ENCODE measurements around the gene HRH1. TPM values are rescaled to one million over a fixed set of nuclear protein-coding genes. Genes with fewer than 3 reads are reported as not detected.
"Not testable (repeated sequence)": the region's sequence is repeated elsewhere in the genome, so short reads cannot be mapped to it uniquely, and the experiment has no call there.

The HRH1 gene
- total RNA-seq, 2 experiments from 2014 or later: not detected

DNA sequence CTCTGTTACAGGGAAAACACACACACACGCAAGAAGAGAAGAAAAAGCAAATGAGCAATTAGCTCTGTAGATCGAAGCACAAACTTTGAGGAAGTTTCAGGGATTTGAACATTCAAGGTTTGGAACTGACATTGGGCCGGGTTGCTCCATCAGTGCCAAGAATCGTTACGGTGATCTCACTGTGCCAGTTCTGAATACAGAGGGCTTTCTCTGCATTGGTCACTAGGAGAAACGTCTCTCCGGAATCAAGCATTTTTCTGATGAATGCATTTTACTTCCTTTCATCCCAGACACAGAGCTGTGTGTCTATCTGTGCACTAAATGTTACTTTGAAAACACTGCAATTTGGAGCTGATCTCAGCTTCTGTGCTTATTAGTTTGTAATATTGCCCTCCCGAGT is 11.2 kb downstream of the HRH1 start:
- ATAC-seq (ENCODE audit: poor library complexity) (no peak), DNase-seq (no peak)
- no peak overlapping the region for H3K27ac ChIP-seq (ENCODE audit: low read depth in 1 of 2, low read length in 2 of 2)
- Mint-ChIP-seq H3K27ac (no peak overlapping the region), H3K27me3 (peaks cover 19% of the 10 kb centered on the region), H3K4me3 (no peak overlapping the region), H3K36me3 (ENCODE audit: low read depth) (no peaks in the 10 kb centered on the region), H3K4me1 (ENCODE audit: low read depth) (no peaks in the 10 kb centered on the region), H3K9me3 (no peaks in the 10 kb centered on the region)
- no peak overlapping the region for H3K4me3 ChIP-seq (ENCODE audit: low read length)
- POLR2A ChIA-PET: no interaction called here
- H3K27me3 ChIP-seq (ENCODE audit: control insufficient read depth in 1 of 2, insufficient read depth in 2 of 2, low read length in 2 of 2): no peaks in the 10 kb centered on the region
- TF ChIP-seq, protein P1, sequence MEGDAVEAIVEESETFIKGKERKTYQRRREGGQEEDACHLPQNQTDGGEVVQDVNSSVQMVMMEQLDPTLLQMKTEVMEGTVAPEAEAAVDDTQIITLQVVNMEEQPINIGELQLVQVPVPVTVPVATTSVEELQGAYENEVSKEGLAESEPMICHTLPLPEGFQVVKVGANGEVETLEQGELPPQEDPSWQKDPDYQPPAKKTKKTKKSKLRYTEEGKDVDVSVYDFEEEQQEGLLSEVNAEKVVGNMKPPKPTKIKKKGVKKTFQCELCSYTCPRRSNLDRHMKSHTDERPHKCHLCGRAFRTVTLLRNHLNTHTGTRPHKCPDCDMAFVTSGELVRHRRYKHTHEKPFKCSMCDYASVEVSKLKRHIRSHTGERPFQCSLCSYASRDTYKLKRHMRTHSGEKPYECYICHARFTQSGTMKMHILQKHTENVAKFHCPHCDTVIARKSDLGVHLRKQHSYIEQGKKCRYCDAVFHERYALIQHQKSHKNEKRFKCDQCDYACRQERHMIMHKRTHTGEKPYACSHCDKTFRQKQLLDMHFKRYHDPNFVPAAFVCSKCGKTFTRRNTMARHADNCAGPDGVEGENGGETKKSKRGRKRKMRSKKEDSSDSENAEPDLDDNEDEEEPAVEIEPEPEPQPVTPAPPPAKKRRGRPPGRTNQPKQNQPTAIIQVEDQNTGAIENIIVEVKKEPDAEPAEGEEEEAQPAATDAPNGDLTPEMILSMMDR (IDR thresholded peaks at IDR 0.05): no peak
- CTCF ChIA-PET: no interaction called here
- H3K36me3 ChIP-seq (ENCODE audit: insufficient read depth, low read length): no peaks in the 10 kb centered on the region
- H3K9me3 ChIP-seq (ENCODE audit: control insufficient read depth in 1 of 2, insufficient read depth in 1 of 2, low read length in 2 of 2): no peaks in the 10 kb centered on the region
- H3K4me1 ChIP-seq (ENCODE audit: insufficient read depth, low read length): no peaks in the 10 kb centered on the region
- intact Hi-C loops (cut with DNase I, micrococcal nuclease): no loop called here

DNA sequence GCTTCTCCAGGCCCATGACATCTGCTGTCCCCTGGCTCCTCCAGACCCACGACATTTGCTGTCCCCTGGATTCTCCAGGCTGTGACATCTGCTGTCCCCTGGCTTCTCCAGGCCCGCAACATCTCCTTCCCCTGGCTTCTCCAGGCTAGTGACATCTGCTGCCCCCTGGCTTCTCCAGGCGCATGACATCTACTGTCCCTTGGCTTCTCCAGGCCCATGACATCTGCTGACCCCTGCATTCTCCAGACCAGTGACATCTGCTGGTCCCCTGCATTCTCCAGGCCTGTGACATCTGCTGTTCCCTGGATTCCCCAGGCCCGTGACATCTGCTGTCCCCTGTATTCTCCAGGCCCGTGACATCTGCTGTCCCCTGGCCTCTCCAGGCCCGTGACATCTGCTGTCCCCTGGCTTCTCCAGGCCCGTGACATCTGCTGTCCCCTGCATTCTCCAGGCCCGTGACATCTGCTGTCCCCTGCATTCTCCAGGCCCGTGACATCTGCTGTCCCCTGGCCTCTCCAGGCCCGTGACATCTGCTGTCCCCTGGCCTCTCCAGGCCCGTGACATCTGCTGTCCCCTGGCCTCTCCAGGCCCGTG is 12.6 kb downstream of the HRH1 start:
- H3K27me3 Mint-ChIP-seq: peaks cover 10% of the 10 kb centered on the region
- not testable (repeated sequence) for H3K4me3 Mint-ChIP-seq; ATAC-seq (ENCODE audit: poor library complexity)

DNA sequence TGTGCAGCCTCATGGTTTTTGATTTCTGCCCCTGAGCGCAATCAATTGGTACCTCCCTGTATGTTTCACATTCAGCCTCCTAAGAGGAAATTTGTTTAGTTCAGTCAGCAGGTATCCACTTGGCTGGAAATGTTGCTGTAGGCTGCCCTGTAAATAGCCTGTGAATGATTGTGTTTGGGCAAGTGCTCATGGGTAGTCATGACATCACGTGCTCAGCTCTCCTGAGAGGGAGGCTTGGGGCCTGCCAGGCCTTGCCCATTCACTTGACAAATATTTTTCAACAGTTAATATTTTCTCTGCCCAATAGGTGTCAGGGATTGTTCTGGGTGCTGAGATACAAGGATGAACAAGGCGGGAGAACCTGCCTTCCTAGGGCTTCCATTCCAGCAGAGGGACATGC is 13.3 kb downstream of the HRH1 start:
- Histone ChIP-seq H3K36me3 (ENCODE audit: insufficient read depth, low read length) (no peaks in the 10 kb centered on the region), H3K4me3 (ENCODE audit: low read length) (no peak overlapping the region), H3K9me3 (ENCODE audit: control insufficient read depth in 1 of 2, insufficient read depth in 1 of 2, low read length in 2 of 2) (no peaks in the 10 kb centered on the region), H3K27me3 (ENCODE audit: control insufficient read depth in 1 of 2, insufficient read depth in 2 of 2, low read length in 2 of 2) (no peaks in the 10 kb centered on the region), H3K4me1 (ENCODE audit: insufficient read depth, low read length) (no peaks in the 10 kb centered on the region), H3K27ac (ENCODE audit: low read depth in 1 of 2, low read length in 2 of 2) (no peak overlapping the region)
- Mint-ChIP-seq H3K27ac (no peak overlapping the region), H3K4me1 (ENCODE audit: low read depth) (no peaks in the 10 kb centered on the region), H3K36me3 (ENCODE audit: low read depth) (no peaks in the 10 kb centered on the region), H3K9me3 (no peaks in the 10 kb centered on the region), H3K27me3 (peaks cover 7% of the 10 kb centered on the region), H3K4me3 (no peak overlapping the region)
- intact Hi-C loops (cut with DNase I, micrococcal nuclease): no loop called here
- no peak for DNase-seq
- no peak for ATAC-seq (ENCODE audit: poor library complexity)
- ChIA-PET POLR2A (no interaction called here), CTCF (no interaction called here)
- TF ChIP-seq, protein P1 (IDR thresholded peaks at IDR 0.05): no peak

More for the DNA sequence above, 12.6 kb downstream of the HRH1 start:
- intact Hi-C loops (cut with DNase I, micrococcal nuclease); H3K27ac Mint-ChIP-seq; H3K36me3 ChIP-seq (ENCODE audit: insufficient read depth, low read length); H3K4me3 ChIP-seq (ENCODE audit: low read length); H3K36me3 Mint-ChIP-seq (ENCODE audit: low read depth); H3K9me3 ChIP-seq (ENCODE audit: control insufficient read depth in 1 of 2, insufficient read depth in 1 of 2, low read length in 2 of 2); DNase-seq; H3K27me3 ChIP-seq (ENCODE audit: control insufficient read depth in 1 of 2, insufficient read depth in 2 of 2, low read length in 2 of 2); H3K4me1 ChIP-seq (ENCODE audit: insufficient read depth, low read length); CTCF ChIA-PET; POLR2A ChIA-PET; H3K27ac ChIP-seq (ENCODE audit: low read depth in 1 of 2, low read length in 2 of 2); H3K4me1 Mint-ChIP-seq (ENCODE audit: low read depth); H3K9me3 Mint-ChIP-seq: not testable (repeated sequence)

DNA sequence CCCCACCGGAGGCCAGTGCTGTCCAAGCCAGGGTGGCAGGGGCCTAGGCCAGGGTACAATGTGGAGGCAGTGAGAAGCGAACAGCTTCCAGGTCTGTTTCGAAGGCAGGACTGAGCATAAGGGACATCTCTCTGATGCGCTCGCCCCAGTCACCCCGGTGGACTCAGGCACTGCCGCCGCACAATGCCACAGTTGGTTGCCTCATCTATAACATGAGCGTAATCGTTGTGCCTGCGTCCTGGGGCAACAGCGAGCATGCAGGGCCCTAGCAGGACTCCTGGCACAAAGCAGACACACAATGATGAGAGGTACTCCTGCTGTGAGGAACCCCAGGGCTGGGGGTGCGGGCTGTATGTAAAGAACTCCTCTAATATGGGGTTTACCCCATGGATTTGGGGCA is 14.1 kb downstream of the HRH1 start:
- Mint-ChIP-seq H3K4me1 (ENCODE audit: low read depth) (no peaks in the 10 kb centered on the region), H3K27me3 (no peaks in the 10 kb centered on the region), H3K4me3 (no peak overlapping the region), H3K27ac (no peak overlapping the region), H3K9me3 (no peaks in the 10 kb centered on the region), H3K36me3 (ENCODE audit: low read depth) (no peaks in the 10 kb centered on the region)
- no peak for DNase-seq
- TF ChIP-seq, protein P1 (IDR thresholded peaks at IDR 0.05): no peak
- ChIA-PET POLR2A (no interaction called here), CTCF (no interaction called here)
- no peak overlapping the region for H3K27ac ChIP-seq (ENCODE audit: low read depth in 1 of 2, low read length in 2 of 2)
- no peaks in the 10 kb centered on the region for H3K36me3 ChIP-seq (ENCODE audit: insufficient read depth, low read length)
- intact Hi-C loops (cut with DNase I, micrococcal nuclease): no loop called here
- no peak for ATAC-seq (ENCODE audit: poor library complexity)
- no peaks in the 10 kb centered on the region for H3K27me3 ChIP-seq (ENCODE audit: control insufficient read depth in 1 of 2, insufficient read depth in 2 of 2, low read length in 2 of 2)
- no peak overlapping the region for H3K4me3 ChIP-seq (ENCODE audit: low read length)
- H3K4me1 ChIP-seq (ENCODE audit: insufficient read depth, low read length): no peaks in the 10 kb centered on the region
- no peaks in the 10 kb centered on the region for H3K9me3 ChIP-seq (ENCODE audit: control insufficient read depth in 1 of 2, insufficient read depth in 1 of 2, low read length in 2 of 2)

All from CD4-positive, alpha-beta T cell (primary cell).